HL-60/S4 (cell line): Measurements from ENCODE around the gene SGIP1.

Experiments
- in situ Hi-C: fragments of 300-500 bp; cut with MboI; formaldehyde crosslinking; loops from 2 replicates; pipeline ENCODE4 v1.14.3; 2022; ENCODE audit warnings: low sequenced_read_pairs

SGIP1 gene

DNA sequence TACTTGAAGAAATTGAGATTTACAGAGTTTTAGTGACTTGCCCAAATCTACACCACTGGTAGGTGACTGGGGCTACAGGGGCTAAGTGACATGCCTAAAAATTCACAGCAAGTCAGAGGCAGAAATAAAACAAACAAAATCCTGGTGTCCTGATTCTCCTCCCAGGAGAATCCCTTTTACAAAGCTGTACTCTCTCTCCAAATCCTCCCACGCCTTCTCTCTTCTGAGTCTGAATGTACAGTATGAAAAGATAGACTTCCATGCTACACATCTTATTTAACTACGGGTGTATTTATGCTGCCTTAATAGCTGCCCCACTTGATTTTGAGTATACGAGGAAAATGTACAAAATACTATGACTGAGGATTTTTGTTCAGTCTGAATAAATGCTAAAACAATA lies 65.4 kb downstream of the SGIP1 start:
- in situ Hi-C loops = no loop called here

DNA sequence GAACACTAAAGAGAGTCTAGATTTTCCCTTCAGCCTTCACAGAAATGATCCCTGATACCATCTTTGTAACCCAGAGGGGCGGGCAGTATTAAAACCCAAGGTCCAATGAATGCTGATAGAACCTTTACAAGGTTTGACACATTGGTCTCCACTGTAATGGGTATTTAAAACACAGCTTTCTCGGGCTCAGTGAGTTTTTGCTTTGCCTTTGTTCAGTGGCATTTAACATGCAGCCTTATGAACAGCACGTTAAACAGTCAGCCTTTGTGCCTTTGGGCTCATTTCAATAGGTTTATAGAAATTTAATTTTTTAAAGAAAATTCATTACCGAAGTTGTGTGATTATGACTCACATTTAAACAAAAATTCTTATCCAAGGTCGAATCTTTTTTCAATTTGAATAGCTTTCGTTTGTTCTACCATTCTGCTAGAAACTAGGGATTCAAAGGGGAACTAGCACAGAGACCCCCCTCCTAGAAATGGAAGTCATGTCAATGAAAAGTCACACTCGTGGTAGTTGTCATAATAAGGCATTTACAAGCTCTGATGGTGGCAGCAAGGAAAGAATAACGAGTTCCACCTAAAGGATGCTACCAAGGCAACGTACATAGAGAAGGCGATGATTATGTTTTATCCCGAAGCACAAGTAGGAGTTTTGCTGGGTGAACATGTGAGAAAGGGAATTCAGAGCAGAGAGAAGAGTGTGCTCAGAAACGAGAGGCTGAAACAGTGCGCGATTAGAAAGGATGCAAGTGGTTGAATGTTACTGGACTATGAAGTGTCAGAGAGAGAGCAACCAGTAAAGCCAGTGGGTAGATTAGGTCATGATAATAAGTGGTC lies 66.2 kb downstream of the SGIP1 start:
- in situ Hi-C loops = no loop called here

DNA sequence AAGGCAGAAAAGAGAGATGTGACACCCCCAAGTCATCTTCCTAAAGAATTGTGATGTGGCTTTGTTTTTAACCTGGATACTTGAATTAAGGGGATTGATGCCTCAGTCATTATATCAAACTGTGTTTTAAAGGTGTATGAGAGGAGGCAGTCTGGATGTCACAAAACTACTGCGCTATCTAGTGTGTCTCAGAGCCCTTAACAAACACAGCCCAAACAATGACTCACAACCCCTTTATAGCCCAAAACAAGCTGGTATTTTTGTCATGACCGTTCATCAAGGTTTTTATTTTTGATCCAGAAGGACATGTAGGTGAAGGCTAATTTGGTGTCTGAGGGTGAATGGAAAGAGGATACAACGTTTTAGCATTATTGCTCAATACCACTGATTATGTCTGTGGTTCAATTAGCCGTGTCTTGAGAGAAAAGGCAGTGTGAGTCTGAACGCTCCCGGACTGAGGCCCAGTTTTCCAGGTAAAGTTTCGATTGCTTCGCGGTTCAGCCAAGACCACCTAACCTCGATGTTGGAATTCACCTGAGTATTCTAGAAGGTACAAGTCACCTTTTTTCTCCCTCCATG lies 71.6 kb downstream of the SGIP1 start:
- in situ Hi-C loops = no loop called here

DNA sequence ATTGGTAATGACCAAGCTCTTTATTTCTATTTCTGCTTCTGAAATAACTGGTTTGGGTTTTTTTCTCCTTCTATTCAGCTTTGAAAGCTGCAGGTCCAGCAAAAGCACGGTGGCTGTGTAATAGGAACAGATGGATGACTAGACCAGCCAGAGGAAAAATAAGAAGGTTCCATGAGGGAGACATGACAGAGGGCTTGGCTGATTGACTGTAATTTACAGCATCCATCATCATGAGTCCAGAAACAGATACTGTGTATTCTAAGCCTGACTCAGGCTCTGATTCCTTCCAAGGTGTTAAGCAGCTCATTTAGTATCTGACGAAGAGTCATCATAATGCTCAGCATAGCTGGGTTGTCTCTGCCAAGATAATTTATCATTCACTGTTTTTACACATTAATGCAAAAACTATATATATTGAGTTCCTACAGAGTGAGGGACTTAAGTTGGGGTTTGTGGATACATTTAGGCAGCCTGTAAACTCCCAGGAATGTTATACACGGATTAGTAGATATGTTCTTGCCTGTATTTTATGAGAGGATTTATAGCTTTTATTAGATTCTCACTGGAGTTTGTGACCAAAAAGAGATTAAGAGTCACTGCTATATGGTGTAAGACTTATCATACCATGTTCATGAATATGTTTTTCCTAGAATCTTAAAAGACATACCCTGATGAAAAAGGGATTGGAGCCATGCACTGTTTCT lies 72.6 kb downstream of the SGIP1 start:
- in situ Hi-C loops = no loop called here

DNA sequence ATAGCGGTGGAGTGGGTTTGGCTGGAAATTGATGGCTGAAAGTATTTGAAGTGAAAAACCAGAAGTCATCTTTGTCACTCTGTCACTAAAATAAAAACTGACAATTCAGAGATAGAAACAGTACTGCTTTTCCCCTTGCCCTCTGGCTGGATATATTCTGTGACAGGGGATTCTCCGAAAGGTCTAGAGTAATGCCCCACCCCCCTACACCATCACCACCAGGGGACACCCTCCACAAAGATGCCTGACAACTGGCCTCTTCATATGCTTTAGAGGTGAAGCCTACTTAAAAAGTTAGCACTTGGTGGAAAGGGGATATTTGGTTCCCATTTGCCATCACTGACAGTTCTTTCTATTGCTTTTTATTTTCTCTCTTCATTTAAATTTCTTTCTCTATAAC lies 73.5 kb downstream of the SGIP1 start:
- in situ Hi-C loops = no loop called here

DNA sequence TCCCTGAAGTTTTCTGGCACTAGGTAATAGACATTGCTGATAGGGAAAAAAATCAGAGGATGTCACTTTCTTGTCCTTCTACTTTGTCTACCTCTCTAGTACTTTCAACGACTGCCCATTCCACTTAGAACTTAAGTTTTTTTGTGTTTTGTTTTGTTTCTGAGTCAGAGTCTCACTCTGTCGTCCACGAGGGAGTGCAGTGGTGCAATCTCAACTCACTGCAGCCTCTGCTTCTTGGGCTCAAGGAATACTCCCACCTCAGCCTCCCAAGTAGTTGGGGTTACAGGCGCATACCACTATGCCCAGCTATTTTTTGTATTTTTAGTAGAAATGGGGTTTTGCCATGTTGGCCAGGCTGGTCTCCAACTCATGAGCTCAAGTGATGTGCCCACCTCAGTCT lies 79.2 kb downstream of the SGIP1 start:
- in situ Hi-C loops = no loop called here

DNA sequence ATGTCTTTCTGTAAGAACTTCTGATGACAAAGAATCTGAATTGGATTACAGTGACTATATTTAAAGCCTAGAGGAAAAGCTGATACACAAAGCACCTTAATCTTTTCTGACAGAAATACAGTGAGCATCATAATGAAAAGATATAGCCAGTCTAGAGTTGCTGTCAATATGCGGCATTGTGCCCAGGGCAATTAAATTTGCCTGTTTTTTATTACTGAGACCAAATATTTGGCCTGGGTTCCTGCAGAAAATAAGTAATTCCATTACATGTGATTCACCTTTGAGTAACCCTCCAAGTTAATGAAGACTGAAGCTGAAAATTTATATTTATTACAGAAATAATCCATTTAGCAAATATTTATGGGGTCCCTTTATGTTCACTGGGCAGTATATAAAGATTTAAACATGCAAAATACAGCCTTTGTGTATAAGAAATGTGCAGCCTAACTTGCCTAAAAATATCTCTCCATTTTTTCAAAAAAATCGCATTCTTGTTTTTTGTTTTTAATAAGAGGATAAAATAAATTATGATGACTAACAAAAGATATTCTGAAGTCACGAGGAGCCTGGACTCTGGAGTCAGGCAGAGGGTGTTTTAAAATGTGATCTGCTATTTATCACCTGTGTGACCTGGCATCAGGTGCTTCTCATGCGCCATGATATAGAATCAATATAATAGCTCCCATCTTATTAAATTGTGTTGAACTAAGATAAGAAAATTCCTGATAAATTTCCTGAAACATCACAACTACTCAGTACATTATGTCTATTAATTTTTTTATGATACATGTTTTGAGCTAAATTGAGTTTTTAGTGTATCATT lies 83.6 kb downstream of the SGIP1 start:
- in situ Hi-C loops = no loop called here

DNA sequence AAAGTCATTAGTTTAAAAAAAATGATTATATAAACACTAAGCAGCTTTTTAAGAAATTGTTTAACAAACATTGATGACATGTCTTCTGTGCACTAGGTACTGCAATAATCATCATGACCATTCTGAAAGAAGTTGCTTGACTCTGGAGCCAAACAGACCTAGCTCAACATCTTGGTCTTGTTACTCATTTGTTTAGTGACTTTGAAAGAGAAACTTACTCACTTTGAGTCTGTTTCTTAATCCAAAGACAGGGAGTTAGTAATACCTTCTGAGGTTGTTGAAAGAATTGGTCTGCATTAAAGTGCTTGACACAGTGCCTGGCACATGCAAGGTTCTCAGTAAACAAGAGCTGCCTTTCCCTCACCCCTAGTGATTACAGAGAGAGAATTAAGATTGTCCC lies 84.4 kb downstream of the SGIP1 start:
- in situ Hi-C loops = no loop called here

DNA sequence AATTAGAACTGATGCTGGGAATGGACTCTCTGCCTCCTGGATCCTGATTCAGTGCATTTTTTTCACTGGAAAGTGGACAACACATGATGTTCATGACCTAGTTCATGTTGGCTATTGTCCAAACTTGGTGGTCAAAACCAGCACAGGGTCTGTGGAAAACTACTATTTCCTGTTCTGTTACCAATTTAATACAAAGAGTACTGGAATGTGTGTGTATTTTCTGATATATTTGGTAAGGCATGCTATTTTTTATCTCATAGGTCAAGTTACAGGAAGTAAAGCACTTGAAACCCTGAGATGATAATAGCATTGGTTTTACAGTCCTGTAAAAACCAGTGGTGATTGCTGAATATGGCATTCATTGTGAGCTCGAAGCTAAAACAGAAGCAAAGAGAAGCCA lies 89.9 kb downstream of the SGIP1 start:
- in situ Hi-C loops = no loop called here

DNA sequence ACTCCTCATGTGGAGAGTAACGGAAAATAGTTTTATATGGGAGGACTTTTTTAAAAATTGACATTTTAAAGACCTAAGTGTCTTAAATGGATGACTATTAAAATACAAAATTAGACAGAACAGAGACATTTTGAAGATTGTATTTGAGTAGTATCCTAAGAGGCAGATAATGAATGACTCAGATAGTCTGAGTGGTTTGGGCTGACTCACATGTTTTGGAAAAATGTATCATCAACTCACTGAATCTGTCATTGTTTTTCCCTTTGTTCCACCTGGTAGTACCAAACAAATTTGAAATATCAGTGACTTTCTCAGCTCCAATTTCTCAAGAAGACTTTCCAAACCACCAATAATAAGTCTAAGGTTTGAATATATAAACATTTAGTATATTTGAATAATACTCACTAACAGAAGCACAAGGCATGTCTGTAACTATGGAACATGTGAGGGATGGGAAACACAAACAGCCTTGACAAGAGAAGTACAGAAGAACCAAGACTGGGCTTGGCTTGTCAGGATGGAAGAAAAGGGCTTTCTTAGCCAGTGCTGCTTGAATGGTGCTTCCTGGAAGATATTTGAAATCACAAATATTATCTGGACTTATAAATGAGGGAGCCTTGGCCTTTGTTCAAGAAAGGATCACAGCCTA lies 90.6 kb downstream of the SGIP1 start:
- in situ Hi-C loops = no loop called here

DNA sequence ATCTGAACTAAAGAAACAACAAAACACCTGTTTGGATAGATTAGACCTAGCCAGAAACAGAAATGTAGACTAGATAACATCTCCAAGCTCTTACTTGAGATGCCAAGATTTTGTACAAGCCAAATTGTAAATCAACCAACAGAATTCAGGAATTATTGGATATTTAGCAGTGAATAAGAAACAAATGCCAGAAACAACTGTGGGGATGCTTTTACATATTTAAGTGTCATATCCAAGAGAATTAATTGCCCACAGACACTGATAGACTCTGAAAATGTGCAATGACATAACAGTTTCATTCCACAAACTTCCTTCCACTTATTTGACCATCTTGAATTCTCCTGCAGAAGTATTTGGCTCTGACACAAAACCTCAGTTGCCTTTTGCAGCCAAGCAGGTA lies 92.3 kb downstream of the SGIP1 start:
- in situ Hi-C loops = no loop called here

DNA sequence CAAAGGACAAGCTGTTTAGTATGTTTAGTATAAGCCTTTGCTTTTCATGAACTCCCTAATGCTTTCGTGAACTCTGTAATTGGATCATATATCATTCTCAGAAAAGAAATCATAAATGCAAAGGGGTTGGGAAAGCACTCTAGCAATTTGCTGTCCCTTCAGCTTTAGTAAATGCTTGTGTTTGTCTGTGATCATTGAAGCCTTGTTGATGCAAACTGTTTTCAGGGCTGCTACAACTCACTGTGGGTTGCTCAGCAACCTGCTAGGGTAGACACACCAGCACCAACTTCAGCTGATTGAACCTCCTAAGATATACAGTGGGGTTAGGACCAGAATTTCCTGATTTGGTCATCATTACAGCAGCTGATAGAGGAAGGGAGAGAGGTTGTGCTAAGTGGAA lies 95.0 kb downstream of the SGIP1 start:
- in situ Hi-C loops = no loop called here

DNA sequence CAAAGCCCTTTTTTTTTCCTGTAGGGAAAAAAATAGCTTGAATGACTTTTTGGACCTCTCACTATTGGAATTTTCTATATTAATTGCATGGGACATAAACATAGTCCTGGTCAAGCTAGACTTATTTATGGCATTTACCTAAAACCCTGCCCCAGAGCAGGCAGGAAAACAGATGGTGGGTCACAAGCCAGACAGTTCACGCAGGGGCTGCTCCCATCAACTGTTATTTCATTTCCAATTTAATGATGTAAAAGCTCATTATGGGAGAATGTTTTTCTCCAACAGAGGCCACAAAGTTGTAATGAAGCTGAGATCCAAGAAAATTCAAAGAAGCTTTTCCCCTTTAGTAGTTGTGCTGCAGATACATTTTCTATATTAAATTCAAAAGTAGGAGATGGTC lies 99.2 kb downstream of the SGIP1 start:
- in situ Hi-C loops = no loop called here

DNA sequence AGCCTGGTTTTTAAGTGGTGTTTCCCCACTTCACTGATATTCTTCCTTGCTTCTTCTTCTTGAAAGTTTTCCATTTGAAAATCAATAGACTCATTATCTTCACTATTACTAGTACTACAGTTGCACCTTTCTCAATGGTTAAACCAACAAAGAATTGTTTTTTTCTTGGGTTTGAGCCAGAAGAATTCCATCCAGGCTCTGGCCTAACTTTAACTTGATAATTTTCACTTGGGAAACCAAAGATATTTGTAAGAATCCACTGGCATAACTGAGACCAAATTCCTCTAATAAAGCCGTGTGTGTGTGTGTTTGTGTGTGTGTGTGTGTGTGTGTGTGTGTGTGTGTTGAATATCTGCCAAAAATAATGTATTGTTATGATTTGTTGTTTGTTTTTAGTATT lies 103.2 kb downstream of the SGIP1 start:
- in situ Hi-C loops = no loop called here

DNA sequence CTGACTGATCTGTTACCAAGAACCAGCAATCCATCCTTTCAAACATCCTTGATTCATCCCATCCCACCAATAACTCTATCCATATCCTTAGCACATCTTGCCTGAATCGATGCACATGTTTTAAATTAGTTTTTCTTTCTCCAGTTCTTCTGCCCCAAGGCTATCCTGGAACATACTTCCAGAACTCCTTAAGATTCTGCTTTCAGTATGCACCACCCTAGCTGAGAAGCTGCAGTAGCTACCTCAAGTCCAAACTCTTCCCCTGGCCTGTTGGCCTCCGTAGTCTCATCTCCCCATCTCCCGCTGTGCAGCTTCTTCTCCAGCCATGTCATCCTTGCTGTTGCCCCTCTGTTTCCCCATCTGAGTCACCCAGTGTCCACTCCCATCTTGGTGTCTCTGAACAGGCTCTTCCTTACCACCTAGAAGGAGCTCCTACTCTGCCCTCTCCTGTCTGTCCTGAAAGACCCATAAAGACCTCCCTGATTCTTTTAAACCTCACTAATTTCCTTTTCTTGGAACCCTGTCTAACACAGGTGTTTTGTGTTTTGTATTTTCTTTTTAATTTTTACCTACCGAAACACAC lies 108.0 kb downstream of the SGIP1 start:
- in situ Hi-C loops = no loop called here

DNA sequence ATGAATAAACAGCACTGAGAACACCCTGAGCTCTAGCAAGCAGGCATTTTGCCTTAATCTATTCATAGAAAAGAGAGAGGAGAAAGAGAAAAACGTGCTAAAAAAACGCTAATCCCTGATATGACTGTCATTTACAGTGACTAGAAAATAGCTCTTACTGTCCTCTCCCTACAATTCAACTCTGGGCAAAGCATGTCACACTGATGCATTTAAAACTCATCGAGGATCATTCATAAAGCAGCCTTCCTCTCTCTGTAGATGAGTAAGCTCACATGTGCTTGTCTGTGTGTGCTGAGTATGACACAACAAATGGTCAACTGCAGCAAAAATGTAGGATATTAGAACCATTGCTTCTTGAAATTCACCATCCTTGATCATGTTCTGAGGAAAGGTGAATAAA lies 109.0 kb downstream of the SGIP1 start:
- in situ Hi-C loops = no loop called here

DNA sequence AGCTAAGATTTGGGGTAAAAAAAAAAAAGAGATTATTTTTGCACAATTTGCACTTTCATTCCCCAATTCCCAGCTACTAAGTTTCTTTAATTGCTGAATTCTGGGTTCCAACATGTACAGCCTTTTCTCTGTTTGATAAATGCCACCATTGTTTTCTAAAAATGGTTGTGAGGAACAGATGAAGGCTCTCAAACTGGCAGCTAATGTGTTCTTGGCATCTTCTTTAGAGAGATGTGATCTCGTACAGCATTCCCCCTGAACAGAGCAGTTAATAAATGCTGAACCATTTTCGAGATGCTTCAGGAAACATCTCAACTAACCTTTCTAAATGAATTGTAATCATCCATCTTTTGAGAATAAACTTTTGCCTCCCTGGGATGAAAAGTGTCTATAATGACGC lies 110.4 kb downstream of the SGIP1 start:
- in situ Hi-C loops = no loop called here

DNA sequence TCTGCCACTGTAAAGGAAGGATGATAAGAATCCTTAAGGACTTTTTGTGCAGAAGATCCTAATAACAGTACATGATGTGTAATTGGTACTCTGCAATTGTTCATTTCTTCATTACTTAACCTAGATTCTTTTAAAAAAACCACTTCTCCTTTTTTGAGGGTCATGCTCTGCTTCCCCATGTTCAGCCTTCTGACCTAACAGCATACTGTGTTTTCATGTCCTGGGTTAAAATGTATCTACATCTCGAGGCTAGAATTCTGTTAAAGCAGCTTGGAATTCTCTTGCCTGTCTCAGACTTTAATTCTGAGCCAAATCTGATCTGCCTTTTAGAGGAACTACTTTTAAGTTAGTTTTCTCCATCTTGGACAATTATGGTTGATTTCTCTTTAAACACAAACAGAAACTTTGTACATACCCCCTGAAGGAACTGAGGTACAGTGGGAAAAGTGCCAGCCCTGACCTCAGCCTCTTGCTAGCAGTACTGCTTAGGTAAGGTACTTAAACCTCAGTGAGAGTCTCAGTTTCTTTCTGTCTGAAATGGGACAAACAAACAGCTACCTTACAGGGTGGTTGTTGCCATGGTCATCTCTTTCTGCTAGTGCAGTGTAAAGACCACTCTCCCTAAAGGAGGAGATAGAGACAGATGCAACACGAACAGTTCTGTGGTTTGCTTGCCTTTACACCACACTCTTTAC lies 115.1 kb downstream of the SGIP1 start:
- in situ Hi-C loops = no loop called here

DNA sequence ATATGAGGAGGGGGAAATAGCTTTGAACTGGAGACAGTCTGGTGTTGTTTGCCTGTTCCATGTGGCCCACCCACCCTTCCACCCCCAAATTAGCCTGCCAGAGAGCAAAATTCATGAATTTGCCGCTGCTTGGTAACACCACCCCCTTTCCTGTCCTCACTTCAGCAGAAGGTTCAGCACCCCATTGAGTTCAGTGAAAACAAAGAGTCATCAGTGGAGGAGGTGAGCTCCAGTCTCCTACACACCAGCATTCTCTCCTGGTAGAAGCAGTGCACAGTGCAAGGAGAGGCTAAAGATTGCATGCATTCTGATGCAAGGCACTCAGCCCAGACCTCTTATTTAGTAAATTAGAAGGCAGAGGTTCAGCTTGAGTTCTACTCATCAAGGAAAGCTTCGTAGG lies 118.6 kb downstream of the SGIP1 start:
- in situ Hi-C loops = no loop called here

DNA sequence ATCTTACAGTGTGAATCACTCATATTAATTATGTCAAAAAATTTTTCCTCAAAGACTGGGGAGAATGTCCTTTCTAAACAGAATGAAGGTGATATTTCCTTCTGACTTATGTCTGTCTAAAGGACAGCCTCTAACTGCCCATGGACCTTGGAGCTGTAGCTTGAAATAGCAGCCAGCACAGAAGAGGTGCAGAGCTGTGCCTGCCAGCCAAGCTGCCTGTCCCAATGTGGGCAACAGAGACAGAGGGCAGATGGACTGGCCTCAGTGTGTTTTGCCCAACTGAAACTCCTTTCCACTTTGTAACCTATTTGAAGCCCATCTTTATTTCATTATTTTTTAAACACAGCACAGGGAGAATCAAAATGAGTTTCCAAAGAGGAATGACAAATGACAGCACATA lies 120.7 kb downstream of the SGIP1 start:
- in situ Hi-C loops = no loop called here
